ENCODE data around the gene CCDC57.

The CCDC57 gene

DNA sequence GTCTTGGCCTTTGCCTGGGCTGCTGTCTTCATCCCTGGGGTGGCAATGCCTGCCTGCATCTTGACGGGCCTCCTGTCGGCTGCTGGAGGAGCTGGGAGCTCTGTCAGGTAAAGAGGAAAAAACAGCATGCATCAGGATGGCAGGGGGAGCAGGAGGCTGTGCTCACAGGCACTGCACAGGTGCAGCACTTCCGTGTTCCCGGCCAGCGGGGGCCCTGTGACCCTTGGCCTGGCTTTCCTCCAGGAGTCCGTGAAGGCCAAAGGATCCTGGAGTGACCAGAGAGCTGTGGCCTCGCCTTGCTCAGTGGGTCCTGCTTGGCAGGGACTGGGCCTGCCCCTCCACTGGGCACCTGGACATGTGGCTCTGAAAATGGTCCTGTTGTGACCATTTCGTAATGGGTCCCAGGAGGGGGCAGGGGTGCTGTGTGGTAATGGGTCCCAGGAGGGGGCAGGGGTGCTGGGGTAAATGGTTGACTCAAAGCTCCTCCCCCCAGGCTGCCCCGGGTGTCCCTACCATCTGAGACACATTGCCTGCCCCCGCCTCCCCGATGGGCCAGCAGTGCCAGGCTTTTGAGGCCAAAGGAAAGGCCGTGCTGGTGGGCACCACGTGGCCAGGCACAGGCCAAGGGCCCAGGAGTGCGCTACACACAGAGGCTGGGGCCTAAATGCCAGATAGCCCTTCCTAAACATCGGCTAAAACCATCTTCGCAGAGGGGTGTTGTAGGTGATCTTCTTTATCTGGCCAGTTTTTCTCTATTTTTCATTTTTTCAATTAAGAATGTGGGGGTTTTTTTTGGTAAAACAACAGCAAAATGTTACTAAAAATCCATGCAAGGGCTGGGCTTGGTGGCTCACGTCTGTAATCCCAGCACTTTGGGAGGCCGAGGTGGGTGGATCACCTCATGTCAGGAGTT is 110.6 kb downstream of the CCDC57 start:
- no peak for DNase-seq

DNA sequence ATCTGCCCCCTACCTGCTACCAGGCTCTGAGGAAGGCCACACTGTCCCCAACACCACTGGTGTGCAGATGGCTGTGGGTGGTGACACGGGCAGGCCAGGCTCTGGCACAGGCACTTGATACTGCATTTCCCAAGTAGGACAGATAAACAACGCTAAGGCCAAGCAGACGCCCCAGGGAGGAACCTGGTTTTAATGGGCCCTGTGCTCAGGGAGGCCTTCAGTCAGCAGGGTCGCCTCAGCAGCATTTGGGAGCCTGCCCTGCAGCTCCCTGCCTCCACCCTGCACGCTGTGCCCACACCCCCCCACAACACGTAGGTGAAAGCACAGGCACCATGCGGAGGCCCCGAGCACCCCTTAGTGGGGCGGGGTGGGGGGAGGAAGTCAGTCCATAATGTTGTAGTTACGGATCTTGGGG is 111.3 kb downstream of the CCDC57 start:
- no peak for DNase-seq

- no peak for DNase-seq
These were observed 111.9 kb downstream of the CCDC57 start for GRCh38 chr17:82100502-82101298.

DNA sequence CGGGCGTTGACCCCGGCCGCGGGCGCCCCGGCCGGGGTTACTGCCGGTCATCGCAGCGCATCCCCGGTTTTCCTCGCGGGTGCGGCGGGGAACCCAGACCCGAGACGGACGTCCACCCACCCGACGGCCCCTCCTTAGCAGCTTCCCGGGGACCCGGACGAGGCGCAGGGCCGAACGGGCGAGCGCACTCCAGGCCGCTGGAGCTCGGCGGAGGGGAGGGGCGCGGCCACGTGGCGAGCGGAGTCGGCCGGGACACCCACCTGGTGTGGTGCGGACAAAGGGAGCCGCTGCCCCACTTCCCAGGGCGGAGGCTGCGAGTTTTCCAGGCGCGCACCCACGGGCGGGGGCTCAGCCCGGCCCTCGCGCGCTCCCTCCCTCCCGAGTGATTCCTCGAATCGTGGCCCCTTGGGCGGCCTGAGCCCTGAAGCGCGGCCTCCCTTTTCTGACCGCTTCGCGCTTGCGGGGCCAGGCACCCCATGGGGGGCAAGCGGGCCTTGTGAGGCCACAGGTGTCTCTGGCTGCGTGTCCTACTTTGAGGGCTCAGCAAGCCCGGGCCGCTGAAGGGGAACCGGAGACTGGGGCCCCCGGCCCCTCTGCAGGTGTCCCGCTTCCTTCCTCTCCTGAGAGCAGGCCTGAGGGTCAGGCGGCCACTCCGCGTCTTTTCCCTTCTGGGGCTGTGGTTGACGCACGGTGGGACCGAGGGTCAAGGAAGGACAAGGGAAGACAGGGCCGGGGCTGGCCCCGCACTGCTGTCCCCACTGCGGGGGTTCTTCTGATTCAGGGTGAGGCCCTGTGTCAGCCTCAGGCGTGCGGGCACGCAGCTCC is 113.5 kb downstream of the CCDC57 start:
- DNase-seq = no peak

DNA sequence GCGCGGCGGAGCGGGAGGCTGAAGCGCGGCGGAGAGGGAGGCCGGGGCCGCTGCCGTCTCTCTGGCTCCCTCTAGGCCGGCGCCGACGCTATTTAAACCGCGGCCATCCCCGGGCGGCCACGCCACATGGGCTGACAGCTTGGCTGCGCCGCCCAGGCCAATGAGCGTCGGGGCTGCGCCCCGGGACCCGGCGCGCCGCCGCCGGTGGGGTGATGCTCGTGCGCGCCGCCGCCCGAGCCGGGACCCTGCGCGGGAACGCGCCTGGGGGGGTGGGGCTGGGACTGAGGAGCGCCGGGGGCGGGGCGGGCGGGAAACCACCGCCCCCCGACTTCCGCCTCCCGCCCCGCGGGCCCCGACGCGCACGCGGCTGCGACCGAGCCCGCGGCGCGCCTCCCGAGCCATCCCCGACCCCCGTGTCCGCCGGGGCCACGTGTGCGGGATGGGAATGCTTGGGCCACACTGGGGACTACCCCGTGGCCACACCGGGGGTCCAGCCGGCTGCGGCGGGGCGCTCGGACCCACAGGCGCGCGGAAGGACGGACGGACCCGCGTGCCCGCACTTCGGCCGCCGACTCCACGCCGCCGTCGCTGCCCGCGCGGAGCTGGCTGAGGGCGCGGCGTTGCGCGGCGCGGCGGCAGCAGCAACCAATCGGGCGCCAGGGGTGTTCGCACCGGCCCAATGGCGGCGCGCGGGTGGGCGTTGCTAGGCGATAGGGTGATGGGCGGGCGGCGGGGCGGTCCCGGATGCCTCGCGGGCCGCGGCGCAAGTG is 114.3 kb downstream of the CCDC57 start, which contains the start of gene FASN:
TSS of gene FASN (minus strand) at position 68 of the 770 bp plus-strand sequence. CDS start 1,791 bp downstream, outside the sequence.
- peak; percentile 87 for DNase-seq

- DNase-seq = no peak
These were observed 114.8 kb downstream of the CCDC57 start for GRCh38 chr17:82097919-82098168.

DNA sequence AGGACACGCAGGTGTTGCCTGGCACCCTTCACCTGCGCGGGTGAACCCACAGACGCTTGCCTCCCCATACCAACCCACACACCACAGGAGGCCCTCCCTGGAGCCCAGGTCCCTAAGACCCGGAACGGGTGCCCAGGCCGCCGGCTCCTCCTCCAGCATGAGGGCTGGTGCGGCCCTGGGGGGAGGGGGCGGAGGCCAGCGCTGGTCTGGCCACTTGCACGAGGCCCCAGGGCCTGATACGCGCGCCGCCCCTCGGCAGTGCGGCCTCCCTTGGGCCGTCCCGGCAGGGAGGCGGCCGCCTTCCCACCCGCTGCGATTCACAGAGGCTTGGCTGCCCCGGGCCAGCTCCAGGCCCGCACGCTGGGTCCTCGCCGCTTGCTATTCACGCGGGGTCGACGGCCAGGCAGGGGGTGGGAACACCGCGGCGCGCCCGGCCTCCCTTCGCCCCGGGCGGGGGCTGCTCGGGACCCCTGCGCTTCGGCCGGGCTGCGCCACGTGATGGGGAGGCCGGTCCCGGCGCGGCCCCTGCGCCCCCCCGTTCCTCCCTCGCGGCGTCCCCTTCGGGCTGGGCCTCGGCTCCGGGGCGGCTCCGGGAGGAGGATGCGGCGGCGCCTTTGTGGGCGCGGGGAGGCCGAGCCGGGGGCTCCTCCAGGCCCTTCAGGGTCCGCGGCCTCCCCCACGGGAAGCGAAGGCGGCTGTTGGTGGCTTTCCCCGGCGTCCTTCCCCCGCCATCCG is 115.3 kb downstream of the CCDC57 start:
- DNase-seq = peak; percentile 24

- DNase-seq = no peak
These were observed 115.9 kb downstream of the CCDC57 start for GRCh38 chr17:82096709-82097183.

GRCh38 chr17:82095777-82096708 is 116.6 kb downstream of the CCDC57 start:
- DNase-seq = no peak

DNA sequence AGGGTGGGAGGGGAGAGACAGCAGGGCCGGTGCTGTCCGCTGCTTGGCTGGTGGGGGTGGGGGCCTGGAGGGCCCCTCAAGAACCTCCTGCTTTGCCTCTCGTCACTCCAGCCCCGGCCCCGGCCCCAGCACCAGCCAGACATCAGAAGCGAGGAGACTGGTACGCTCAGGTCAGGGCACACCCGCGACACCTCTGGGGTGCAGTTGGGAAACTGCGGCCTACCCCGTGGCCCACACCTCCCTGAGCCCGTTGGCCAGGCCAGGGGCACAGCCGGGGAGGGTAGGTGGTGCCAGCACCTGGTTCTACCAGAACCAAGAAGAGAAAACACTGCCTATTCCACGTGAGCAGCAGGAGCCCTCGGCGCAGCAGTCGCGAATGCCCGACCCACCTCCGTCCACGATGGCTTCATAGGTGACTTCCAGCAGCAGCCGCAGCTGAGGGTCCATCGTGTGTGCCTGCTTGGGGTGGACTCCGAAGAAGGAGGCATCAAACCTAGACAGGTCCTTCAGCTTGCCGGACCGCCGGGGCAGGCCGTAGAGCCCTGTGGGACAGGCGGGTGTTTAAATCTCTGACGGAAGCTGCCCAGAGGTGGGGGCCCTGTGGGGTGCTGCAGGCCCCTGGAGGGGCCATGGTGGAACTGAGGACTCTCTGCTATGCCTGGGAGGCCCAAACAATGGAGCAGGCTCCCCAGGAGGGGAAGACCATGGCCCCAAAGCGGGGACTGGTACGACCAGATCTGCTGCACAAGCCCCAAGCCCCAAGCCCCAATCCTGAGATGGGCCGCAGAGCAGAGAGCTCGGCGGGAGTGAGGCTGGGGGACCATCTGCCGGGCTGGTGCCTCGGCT is 117.5 kb downstream of the CCDC57 start:
- DNase-seq = no peak

DNA sequence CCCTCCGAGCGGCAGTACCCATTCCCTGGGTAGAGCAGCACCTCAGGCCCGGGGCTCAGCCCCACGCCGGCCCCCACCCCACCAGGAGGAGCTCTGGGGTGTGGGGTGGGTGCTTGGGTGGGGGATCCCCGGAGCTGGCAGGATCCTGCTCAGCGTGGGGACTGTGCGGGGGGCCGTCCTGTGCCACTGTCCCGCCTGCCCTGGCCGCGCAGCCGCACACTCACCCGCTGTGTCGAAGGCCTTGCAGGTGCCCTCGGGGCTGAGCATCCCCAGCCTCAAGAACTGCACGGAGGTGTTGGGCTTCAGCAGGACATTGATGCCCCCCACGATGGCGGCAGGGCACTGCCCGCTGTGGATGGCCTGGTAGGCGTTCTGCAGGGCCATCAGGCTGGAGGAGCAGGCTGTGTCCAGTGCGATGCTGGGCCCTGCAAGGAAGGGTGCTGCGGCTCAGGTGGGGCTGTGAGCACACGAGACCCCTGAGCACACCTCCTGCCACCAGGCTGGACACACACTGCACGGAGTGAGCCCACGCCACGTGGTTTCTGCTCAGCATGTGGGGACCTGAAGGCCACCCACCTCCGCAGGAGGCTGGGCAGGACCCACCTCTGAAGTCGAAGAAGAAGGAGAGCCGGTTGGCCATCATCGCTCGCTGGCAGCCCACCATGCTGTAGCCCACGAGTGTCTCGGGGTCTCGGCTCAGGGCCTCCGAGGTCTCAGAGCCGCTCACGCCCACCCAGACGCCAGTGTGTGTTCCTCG is 119.5 kb downstream of the CCDC57 start:
- DNase-seq = no peak

DNA sequence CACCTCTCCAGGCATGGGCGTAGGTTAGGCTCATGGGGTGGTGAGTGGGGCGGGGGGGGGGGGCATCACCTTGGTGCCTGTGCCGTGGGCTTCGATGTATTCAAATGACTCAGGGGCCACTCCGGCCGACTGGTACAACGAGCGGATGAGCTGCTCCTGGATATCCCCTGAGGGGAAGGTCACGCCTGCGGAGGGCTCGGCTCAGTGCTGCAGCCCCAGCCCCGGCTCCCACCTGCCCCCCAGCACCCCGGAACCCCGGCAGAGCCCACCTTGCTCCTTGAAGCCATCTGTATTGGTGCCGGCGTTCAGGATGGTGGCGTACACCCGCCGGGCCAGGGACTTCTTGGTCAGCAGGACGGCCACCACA is 120.0 kb downstream of the CCDC57 start:
- no peak for DNase-seq

DNA sequence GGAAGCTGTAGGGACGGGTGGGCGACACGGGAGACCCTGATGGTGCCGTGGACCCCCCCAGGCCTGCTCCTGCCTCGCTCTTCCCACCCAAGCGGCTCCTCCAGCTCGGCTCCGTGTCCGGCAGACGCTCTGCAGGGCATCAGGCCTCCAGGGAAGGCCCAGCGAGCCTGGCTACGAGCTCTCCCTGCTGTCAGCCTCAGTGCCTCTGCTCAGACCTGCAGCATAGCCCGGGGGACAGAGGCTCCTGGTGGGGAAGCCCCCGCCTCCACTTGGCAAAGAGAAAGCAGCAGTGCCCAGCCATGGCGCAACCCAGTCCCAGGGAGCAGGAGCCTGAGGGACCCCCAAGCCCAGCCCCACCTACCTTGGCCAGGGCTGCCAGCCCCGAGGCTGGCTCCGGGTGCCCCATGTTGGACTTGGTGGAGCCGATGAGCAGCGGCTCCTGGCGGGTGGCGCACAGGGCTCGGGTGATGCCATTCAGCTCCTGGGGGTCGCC is 120.5 kb downstream of the CCDC57 start:
- no peak for DNase-seq

DNA sequence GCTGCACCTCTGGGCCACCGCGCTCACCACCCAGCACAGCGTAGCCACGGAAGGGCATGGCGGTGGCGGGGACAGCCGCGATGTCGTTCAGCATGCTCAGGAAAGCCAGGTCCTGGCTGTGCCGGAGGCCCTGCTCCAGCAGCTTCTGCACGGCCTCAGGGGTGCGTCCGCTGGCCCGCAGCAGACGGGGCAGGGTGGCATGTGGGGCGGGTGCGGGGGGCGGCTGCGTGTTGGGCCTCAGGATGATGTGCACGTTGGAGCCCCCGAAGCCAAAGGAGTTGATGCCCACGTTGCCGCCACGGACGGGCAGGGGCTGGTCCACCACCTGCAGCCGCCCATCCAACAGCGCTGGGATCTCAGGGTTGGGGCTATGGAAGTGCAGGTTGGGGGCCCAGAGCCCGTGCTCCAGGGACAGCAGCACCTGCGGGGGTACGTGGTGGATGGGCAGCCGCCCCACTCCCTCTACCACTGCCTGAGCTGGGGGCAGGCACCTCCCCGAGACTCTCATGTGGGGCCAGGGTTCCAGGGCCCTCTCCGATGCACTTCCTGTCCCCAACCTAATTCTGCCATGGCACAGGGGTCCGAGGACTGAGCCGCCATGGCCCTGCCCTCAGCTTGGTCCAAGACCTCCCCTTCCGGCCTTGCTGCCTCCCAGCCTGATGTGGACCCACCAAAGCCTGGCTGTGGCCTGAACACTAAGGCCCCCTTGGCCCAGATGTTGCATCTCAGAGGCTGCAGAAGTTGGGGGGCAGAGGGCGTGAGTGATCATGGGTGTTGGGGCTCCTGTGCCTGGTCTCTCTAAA is 121.2 kb downstream of the CCDC57 start:
- DNase-seq = no peak

DNA sequence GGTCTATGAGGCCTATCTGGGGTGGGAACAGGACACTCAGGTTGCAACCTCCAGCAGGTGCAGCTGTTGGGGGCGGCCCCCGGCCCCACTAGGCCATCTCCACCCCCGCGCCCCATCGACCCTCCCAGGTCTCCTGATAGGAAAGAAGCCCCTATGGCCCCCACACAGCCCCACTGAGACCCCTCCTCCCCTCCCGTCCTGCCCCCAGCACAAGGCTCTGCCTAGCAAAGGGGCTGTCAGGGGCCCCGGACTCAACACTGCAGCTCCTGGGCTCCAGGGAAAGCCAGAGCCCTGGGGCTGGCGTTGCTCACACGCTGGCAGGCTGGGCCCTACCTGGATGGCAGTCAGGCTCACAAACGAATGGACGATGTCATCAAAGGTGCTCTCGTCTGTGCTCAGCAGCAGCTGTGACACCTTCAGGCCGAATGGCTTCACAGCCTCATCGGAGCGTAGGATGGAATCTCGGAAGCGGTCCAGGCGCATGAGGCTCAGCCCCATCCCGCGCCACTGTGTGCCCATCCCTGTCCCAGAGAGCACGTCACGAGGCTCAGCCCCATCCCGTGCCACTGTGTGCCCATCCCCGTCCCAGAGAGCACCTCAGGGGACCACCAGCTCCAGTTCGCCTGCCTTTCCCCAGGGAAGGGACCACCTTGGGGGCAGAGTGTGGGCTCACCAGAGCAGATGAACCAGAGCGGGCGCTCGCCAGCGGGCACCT is 121.9 kb downstream of the CCDC57 start:
- DNase-seq = no peak

GRCh38 chr17:82089723-82090548 is 122.7 kb downstream of the CCDC57 start:
- no peak for DNase-seq

Data from NCI-H510A treated with DMSO at 0.1 percent for 48 hours (cell line).